CD8-positive, alpha-beta memory T cell (primary cell): ENCODE measurements around the gene PDCD1. TPM values are rescaled to one million over a fixed set of nuclear protein-coding genes. Genes with fewer than 3 reads are reported as not detected.

Experiments used
- CTCF ChIA-PET: fragments of 350-600 bp; sonication (Branson Sonifier 250); formaldehyde crosslinking; loops from one replicate; lab custom pipeline; 2021; ENCODE audit warnings: antibody characterized with exemption; lab: Charles Lee
- POLR2A ChIA-PET: fragments of 350-600 bp; sonication (Branson Sonifier 250); formaldehyde crosslinking; loops from one replicate; lab custom pipeline; 2021; ENCODE audit warnings: antibody characterized with exemption; lab: Charles Lee
- DNase-seq, 5 donors: peaks; one replicate each; pipeline versions ENCODE4 v3.0.0 to v3.0.0-alpha.2; 2020 to 2022; ENCODE audit warnings: mixed read lengths in 1 of 5
- H3K27ac ChIP-seq: one replicate; pipeline ENCODE4 v1.7.0; 2013; ENCODE audit warnings: low read depth, mild to moderate bottlenecking, low read length, moderate library complexity
- H3K27me3 ChIP-seq: 2 replicates; pipeline ENCODE4 v1.7.0; 2013; ENCODE audit warnings: low read length, mild to moderate bottlenecking; ENCODE audit not compliant: insufficient read depth, poor library complexity, severe bottlenecking
- H3K36me3 ChIP-seq: 2 replicates; pipeline ENCODE4 v1.7.0; 2013; ENCODE audit warnings: mild to moderate bottlenecking, low read length, moderate library complexity; ENCODE audit not compliant: insufficient read depth
- H3K4me1 ChIP-seq: 2 replicates; pipeline ENCODE4 v1.7.0; 2013; ENCODE audit warnings: mild to moderate bottlenecking, low read length, moderate library complexity; ENCODE audit not compliant: insufficient read depth
- H3K4me3 ChIP-seq: 2 replicates; pipeline ENCODE4 v1.7.0; 2013; ENCODE audit warnings: mild to moderate bottlenecking, low read length
- H3K9me3 ChIP-seq: 2 replicates; pipeline ENCODE4 v1.7.0; 2013; ENCODE audit warnings: mild to moderate bottlenecking, low read length
- H3K27ac Mint-ChIP-seq, 8 donors: one replicate each; pipeline ENCODE4 v1.8.0; 2020 to 2021; ENCODE audit warnings: mixed read lengths in 8 of 8, mild to moderate bottlenecking in 6 of 8, inconsistent platforms in 3 of 8, moderate library complexity in 3 of 8
- H3K27me3 Mint-ChIP-seq, 2 donors: one replicate each; pipeline ENCODE4 v1.8.0; 2020 to 2021; ENCODE audit warnings: mixed read lengths in 2 of 2, mild to moderate bottlenecking in 1 of 2, moderate library complexity in 1 of 2
- H3K36me3 Mint-ChIP-seq, 3 donors: one replicate each; pipeline ENCODE4 v1.8.0; 2020 to 2021; ENCODE audit warnings: mixed read lengths in 3 of 3, inconsistent platforms in 1 of 3, mild to moderate bottlenecking in 1 of 3
- H3K4me1 Mint-ChIP-seq, 3 donors: one replicate each; pipeline ENCODE4 v1.8.0; 2020 to 2021; ENCODE audit warnings: mixed read lengths in 3 of 3, inconsistent platforms in 1 of 3, mild to moderate bottlenecking in 1 of 3
- H3K4me3 Mint-ChIP-seq, 7 donors: one replicate each; pipeline ENCODE4 v1.8.0; 2020 to 2021; ENCODE audit warnings: mixed read lengths in 7 of 7, mild to moderate bottlenecking in 6 of 7, moderate library complexity in 4 of 7, inconsistent platforms in 2 of 7
- H3K9me3 Mint-ChIP-seq, 5 donors: one replicate each; pipeline ENCODE4 v1.8.0; 2020 to 2022; ENCODE audit warnings: mixed read lengths in 5 of 5, mild to moderate bottlenecking in 3 of 5, moderate library complexity in 2 of 5, inconsistent platforms in 1 of 5
- polyA plus RNA-seq: library from polyadenylated mRNA; unstranded; fragments of 300-500 nt; fragmentation: Illumina TruSeq; gene quantifications from one replicate; pipeline ENCODE4 v1.2.3, GENCODE V29; 2021
- total RNA-seq, 2 experiments: library from RNA; stranded (reverse); gene quantifications; one replicate each; pipeline ENCODE4 v1.2.3, GENCODE V29; 2021

Gene PDCD1
- total and polyA plus RNA-seq, 3 experiments from 2014 or later: 34.3 to 41.8 (median 39.3) TPM

DNA sequence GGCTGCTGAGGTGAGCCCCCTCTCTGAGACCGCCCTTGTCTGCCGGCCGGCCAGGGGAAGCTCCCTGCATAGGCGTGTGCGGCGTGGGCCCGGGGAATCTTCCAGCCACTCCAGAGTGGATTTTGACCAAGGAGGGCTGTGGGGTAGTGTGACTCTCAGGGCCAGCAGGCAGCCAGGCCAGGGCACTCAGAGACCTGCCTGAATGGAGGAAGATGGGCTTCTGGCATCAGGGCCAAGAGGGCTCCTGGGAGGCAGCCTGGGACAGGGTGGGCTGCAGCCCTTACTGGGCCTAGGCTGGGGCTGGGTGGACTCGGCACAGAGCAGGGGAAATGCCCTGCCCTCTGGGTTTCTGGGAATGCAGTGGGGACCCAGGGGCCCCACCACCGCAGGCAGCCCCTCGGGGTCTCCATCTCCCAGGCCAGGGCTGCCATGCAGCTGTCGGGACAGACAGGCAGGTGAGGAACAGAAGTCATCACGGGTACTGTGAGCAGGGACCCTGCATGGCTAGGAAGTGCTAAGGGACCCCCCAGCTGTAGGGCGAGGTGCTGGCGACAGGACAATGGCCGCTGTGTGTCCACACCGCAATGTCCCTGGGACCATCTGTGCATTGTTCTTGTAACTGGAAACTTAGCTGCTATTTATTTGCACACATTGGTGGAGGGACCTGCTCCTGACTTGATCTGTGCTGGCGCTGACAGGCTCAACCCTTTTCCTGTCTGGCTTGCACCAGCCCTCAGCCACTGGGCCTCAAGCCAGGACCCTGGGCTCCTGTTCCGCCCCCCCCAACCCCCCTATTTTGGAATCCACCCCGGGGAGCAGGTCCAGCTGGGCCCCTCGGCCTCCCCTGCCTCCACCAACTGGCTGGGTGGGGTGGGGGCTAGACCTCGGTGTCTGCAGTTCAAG lies 4.1 kb downstream of the PDCD1 start:
- Histone ChIP-seq H3K4me1 (peaks cover 23% of the 10 kb centered on the region), H3K27me3 (no peaks in the 10 kb centered on the region), H3K27ac (no peak overlapping the region), H3K36me3 (no peaks in the 10 kb centered on the region), H3K9me3 (no peaks in the 10 kb centered on the region), H3K4me3 (no peak overlapping the region)
- peak overlapping the region in 2 of 7 donors; percentile 9 to 56 for H3K4me3 Mint-ChIP-seq
- no peaks in the 10 kb centered on the region for H3K27me3 Mint-ChIP-seq
- ChIA-PET POLR2A (interaction anchor here (1.0 kb wide), 1 partner anchor 10 kb away, joined by 3 read pairs; no protein-coding TSS in a partner anchor), CTCF (no interaction called here)
- peak overlapping the region in 3 of 8 donors; percentile 15 to 72 (median 36) for H3K27ac Mint-ChIP-seq
- H3K36me3 Mint-ChIP-seq: peaks cover 0 to 12% (median 0%) of the 10 kb centered on the region in 3 donors
- no peaks in the 10 kb centered on the region for H3K9me3 Mint-ChIP-seq
- peaks cover 22 to 39% (median 23%) of the 10 kb centered on the region in 3 donors for H3K4me1 Mint-ChIP-seq
- no peak for DNase-seq

DNA sequence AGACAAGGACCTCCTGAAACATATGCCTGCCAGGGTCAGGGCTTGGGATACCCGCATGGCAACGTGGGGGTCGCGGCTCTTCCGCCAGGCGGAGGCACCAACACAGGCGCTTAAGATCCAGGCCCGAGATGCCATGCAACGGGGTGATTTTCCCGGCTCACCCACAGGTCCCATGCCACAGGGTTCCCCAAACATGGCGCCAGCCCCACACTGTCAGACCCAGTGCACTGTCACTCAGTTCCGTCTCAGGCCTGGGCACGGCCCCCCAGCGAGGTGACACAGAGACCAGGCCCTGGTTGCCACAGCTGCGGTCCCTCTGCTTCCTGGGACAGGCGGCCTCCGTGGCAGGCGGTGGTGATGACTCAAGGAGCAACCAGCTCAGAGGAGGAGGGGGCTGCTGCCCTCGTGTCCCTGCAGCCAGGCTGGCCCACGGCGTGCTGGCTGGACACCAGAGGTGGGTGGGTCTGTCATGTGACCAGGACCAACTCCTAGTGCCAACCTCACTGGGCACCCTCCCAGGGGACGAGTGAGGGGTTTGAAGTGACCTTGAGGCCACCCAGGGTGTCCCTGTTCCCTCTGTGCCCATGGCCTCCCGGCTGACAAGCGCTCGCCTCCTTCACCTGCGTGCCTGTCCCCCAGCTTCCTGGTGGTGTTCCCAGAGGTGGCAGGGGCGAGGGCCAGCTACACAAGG lies 4.9 kb downstream of the PDCD1 start:
- Histone ChIP-seq H3K27me3 (no peaks in the 10 kb centered on the region), H3K4me3 (no peak overlapping the region), H3K9me3 (no peaks in the 10 kb centered on the region), H3K36me3 (no peaks in the 10 kb centered on the region), H3K4me1 (peaks cover 15% of the 10 kb centered on the region), H3K27ac (no peak overlapping the region)
- peaks cover 21 to 35% (median 21%) of the 10 kb centered on the region in 3 donors for H3K4me1 Mint-ChIP-seq
- POLR2A ChIA-PET: no interaction called here
- H3K36me3 Mint-ChIP-seq: peaks cover 0 to 12% (median 0%) of the 10 kb centered on the region in 3 donors
- peak in 1 of 5 donors; percentile 46 for DNase-seq
- no peaks in the 10 kb centered on the region for H3K27me3 Mint-ChIP-seq
- H3K27ac Mint-ChIP-seq: peak overlapping the region in 2 of 8 donors; percentile 17 to 90
- H3K4me3 Mint-ChIP-seq: peak overlapping the region in 1 of 7 donors; percentile 40
- CTCF ChIA-PET: interaction anchor here (1.6 kb wide), 1 partner anchor 25 kb away, joined by 5 read pairs; no protein-coding TSS in a partner anchor
- no peaks in the 10 kb centered on the region for H3K9me3 Mint-ChIP-seq

GRCh38 chr2:241852981-241853631 lies 5.6 kb downstream of the PDCD1 start:
- DNase-seq: no peak
- Mint-ChIP-seq H3K4me1 (peaks cover 19 to 29% (median 19%) of the 10 kb centered on the region in 3 donors), H3K4me3 (no peak overlapping the region), H3K27ac (peak overlapping the region in 2 of 8 donors; percentile 43 to 90), H3K27me3 (no peaks in the 10 kb centered on the region), H3K9me3 (no peaks in the 10 kb centered on the region), H3K36me3 (peaks cover 0 to 12% (median 0%) of the 10 kb centered on the region in 3 donors)
- no peak overlapping the region for H3K27ac ChIP-seq
- ChIA-PET CTCF (interaction anchor here (1.6 kb wide), 1 partner anchor 26 kb away, joined by 5 read pairs; no protein-coding TSS in a partner anchor), POLR2A (no interaction called here)
- no peaks in the 10 kb centered on the region for H3K27me3 ChIP-seq
- no peaks in the 10 kb centered on the region for H3K36me3 ChIP-seq
- H3K9me3 ChIP-seq: no peaks in the 10 kb centered on the region
- peaks cover 8% of the 10 kb centered on the region for H3K4me1 ChIP-seq
- no peak overlapping the region for H3K4me3 ChIP-seq

GRCh38 chr2:241852116-241852980 lies 6.3 kb downstream of the PDCD1 start:
- Mint-ChIP-seq H3K4me3 (no peak overlapping the region), H3K27ac (peak overlapping the region in 2 of 8 donors; percentile 39 to 43), H3K36me3 (peaks cover 0 to 12% (median 0%) of the 10 kb centered on the region in 3 donors), H3K4me1 (peaks cover 16 to 25% (median 17%) of the 10 kb centered on the region in 3 donors), H3K27me3 (no peaks in the 10 kb centered on the region), H3K9me3 (no peaks in the 10 kb centered on the region)
- Histone ChIP-seq H3K27ac (no peak overlapping the region), H3K4me3 (no peak overlapping the region), H3K9me3 (no peaks in the 10 kb centered on the region), H3K4me1 (peaks cover 7% of the 10 kb centered on the region), H3K27me3 (no peaks in the 10 kb centered on the region), H3K36me3 (no peaks in the 10 kb centered on the region)
- DNase-seq: no peak
- POLR2A ChIA-PET: no interaction called here
- CTCF ChIA-PET: interaction anchor here (1.6 kb wide), 1 partner anchor 26 kb away, joined by 5 read pairs; no protein-coding TSS in a partner anchor

DNA sequence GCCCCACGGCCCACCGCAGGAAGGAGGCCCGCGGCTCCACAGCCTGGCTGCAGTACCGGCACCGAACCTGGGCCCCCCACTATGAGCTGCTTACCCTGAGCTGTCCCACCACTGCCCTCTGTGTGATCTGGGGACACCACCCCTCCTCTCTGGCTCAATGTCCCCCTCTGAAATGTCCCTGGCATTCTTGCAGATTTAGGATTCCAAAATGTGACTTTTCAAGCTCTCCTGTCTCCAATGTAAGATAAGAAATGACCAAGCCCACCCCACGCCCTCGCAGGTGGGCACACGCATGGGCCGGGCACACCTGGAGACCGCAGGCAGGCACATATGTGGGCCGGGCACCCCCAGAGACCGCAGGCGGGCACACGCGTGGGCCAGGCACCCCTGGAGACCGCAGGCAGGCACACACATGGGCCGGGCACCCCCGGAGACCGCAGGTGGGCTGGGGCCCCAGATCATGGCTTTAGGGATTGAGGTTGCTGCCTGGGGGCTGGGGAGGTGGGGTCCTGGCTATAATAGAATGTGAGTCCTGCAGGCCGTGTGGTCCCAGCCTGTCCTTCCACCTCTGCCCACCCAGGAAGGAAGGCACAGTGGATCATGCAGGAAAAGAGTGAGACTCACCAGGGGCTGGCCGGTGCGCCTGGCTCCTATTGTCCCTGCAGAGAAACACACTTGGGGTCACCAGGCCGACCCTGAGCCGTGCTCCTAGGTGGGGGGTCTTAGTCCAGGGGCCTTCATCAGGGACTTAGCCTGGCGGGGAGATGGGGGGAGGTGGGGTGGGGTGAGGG lies 7.2 kb downstream of the PDCD1 start:
- no peak for DNase-seq
- Mint-ChIP-seq H3K36me3 (peaks cover 0 to 12% (median 0%) of the 10 kb centered on the region in 3 donors), H3K9me3 (peaks cover 0 to 1% (median 0%) of the 10 kb centered on the region in 5 donors), H3K4me1 (peaks cover 13 to 21% (median 13%) of the 10 kb centered on the region in 3 donors), H3K4me3 (peak overlapping the region in 1 of 7 donors; percentile 24), H3K27ac (peak overlapping the region in 2 of 8 donors; percentile 39 to 88), H3K27me3 (no peaks in the 10 kb centered on the region)
- no peaks in the 10 kb centered on the region for H3K27me3 ChIP-seq
- ChIA-PET POLR2A (no interaction called here), CTCF (no interaction called here)
- H3K9me3 ChIP-seq: no peaks in the 10 kb centered on the region
- no peak overlapping the region for H3K27ac ChIP-seq
- no peak overlapping the region for H3K4me3 ChIP-seq
- peaks cover 7% of the 10 kb centered on the region for H3K4me1 ChIP-seq
- H3K36me3 ChIP-seq: no peaks in the 10 kb centered on the region

GRCh38 chr2:241850544-241851324 lies 8.0 kb downstream of the PDCD1 start:
- H3K27me3 ChIP-seq: no peaks in the 10 kb centered on the region
- H3K36me3 ChIP-seq: no peaks in the 10 kb centered on the region
- peak overlapping the region in 1 of 8 donors; percentile 39 for H3K27ac Mint-ChIP-seq
- peaks cover 14 to 21% (median 14%) of the 10 kb centered on the region in 3 donors for H3K4me1 Mint-ChIP-seq
- no peak overlapping the region for H3K27ac ChIP-seq
- CTCF ChIA-PET: interaction anchor here (0.8 kb wide), 1 partner anchor 9 kb away, joined by 4 read pairs; no protein-coding TSS in a partner anchor
- H3K36me3 Mint-ChIP-seq: peaks cover 0 to 11% (median 0%) of the 10 kb centered on the region in 3 donors
- DNase-seq: no peak
- H3K27me3 Mint-ChIP-seq: no peaks in the 10 kb centered on the region
- peaks cover 7% of the 10 kb centered on the region for H3K4me1 ChIP-seq
- H3K4me3 ChIP-seq: no peak overlapping the region
- H3K9me3 Mint-ChIP-seq: peaks cover 0 to 2% (median 0%) of the 10 kb centered on the region in 5 donors
- POLR2A ChIA-PET: no interaction called here
- H3K9me3 ChIP-seq: no peaks in the 10 kb centered on the region
- H3K4me3 Mint-ChIP-seq: no peak overlapping the region
